Measurements from ENCODE around the gene CDKN2D.
A peak's percentile ranks its signal among the peaks of the same experiment; 100 is the strongest.
"Not testable (repeated sequence)": the region's sequence is repeated elsewhere in the genome, so short reads cannot be mapped to it uniquely, and the experiment has no call there.

Gene CDKN2D

DNA sequence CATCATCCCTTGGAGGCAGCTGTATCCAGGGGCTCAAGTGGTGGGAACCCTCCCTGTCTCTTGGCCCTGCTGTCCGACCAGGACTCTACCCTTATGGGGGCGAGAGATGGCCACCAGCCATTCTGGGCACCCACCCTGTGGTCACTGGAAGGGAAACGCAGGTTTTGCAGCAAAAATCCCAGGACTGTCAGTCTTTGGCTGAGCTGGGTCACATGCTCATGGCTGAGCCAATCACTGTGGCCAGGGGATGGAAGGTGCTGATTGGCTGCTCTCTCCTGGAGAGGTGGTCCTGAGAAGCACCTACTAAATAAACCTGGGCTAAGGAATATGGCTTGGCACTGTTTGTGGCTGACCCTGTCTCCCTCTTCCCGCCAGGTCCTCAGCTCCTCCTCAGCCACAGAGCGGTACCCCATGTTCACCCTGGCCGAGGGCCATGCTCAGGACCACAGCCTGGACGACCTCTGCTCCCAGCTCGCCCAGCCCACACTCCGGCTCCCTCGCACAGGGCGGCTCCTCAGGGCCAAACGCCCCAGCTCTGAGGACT, 16.2 kb downstream of the CDKN2D start:
- peak overlapping the region; percentile 44; the same call in 1 of the 2 replicates for H3K27ac ChIP-seq
- no peaks in the 10 kb centered on the region for H3K27me3 ChIP-seq (ENCODE audit: insufficient read depth, low read depth, severe bottlenecking)
- no peak overlapping the region for H3K4me3 ChIP-seq (ENCODE audit: low read depth, low read length)
- TF ChIP-seq, protein P1, sequence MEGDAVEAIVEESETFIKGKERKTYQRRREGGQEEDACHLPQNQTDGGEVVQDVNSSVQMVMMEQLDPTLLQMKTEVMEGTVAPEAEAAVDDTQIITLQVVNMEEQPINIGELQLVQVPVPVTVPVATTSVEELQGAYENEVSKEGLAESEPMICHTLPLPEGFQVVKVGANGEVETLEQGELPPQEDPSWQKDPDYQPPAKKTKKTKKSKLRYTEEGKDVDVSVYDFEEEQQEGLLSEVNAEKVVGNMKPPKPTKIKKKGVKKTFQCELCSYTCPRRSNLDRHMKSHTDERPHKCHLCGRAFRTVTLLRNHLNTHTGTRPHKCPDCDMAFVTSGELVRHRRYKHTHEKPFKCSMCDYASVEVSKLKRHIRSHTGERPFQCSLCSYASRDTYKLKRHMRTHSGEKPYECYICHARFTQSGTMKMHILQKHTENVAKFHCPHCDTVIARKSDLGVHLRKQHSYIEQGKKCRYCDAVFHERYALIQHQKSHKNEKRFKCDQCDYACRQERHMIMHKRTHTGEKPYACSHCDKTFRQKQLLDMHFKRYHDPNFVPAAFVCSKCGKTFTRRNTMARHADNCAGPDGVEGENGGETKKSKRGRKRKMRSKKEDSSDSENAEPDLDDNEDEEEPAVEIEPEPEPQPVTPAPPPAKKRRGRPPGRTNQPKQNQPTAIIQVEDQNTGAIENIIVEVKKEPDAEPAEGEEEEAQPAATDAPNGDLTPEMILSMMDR (IDR thresholded peaks at IDR 0.05; ENCODE audit: low read depth, low read length): no peak
- H3K36me3 ChIP-seq: peaks cover 97% of the 10 kb centered on the region
- peak; percentile 71 for DNase-seq
- no peaks in the 10 kb centered on the region for H3K9me3 ChIP-seq (ENCODE audit: severe bottlenecking)

DNA sequence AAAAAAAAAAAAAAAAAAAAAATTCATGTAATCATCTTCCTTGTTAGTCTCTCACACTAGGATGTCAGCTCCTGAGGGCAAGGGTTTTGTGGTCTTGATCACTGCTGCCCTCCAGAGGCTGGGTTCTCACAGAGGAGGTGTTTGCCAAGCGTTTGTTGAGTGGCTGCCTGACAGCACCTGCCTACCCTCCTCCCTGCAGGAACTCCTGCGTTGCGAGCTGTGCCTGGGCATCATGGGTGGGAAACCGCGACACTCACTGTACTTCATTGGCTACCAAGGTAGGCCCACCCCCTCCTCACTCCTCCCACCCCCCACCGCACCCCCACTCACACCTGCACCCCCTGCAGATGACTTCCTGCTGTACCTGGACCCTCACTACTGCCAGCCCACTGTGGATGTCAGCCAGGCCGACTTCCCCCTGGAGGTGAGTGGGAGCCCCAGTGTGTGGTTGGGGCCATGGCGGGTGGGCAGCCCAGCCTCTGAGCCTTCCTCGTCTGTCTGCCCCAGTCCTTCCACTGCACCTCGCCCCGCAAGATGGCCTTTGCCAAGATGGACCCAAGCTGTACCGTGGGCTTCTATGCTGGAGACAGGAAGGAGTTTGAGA, 17.0 kb downstream of the CDKN2D start:
- H3K36me3 ChIP-seq: peaks cover 96% of the 10 kb centered on the region
- no peaks in the 10 kb centered on the region for H3K9me3 ChIP-seq (ENCODE audit: severe bottlenecking)
- H3K27me3 ChIP-seq (ENCODE audit: insufficient read depth, low read depth, severe bottlenecking): no peaks in the 10 kb centered on the region
- no peak overlapping the region for H3K4me3 ChIP-seq (ENCODE audit: low read depth, low read length)
- peak; percentile 45 for DNase-seq
- TF ChIP-seq, protein P1 (IDR thresholded peaks at IDR 0.05; ENCODE audit: low read depth, low read length): peak; percentile 37; the same call in 1 of the 2 replicates
- H3K27ac ChIP-seq: peak overlapping the region; percentile 44

DNA sequence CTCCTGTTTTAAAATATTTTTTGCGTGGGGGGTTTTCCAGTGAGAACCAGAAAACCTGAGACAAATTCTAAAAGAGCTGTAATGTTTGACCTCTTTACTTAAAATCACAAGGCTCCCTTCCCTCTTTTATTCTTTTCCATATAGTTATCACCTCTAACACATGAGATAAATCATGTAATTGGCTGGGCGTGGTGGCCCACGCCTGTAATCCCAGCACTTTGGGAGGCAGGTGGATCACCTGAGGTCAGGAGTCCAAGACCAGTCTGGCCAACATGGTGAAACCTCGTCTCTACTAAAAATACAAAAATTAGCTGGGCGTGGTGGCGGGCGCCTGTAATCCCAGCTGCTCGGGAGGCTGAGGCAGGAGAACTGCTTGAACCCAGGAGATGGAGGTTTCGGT, 17.8 kb downstream of the CDKN2D start:
- H3K27me3 ChIP-seq (ENCODE audit: insufficient read depth, low read depth, severe bottlenecking); DNase-seq; H3K27ac ChIP-seq; H3K9me3 ChIP-seq (ENCODE audit: severe bottlenecking); H3K4me3 ChIP-seq (ENCODE audit: low read depth, low read length): not testable (repeated sequence)
- peaks cover 93% of the 10 kb centered on the region for H3K36me3 ChIP-seq

DNA sequence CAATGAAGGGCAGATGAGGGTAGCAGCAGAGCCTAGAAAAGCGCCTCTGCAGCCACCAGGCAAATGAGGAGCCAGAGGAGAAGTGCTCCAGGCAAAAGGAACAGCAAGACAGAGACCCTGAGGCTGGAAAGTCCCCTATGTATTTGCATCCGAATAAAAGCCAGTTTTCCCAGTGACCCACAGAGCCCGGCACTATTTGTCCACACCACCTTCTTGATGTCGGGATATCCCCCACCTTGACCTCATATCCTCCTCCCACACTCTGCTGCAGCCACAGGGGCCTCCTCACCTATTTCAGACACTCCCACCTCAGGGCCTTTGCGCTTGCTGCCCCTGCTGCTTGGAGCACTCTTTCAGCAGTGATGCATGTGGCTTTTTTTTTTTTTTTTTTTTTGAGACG, 18.4 kb downstream of the CDKN2D start:
- Histone ChIP-seq H3K9me3 (ENCODE audit: severe bottlenecking) (no peaks in the 10 kb centered on the region), H3K36me3 (peaks cover 91% of the 10 kb centered on the region), H3K27ac (no peak overlapping the region), H3K27me3 (ENCODE audit: insufficient read depth, low read depth, severe bottlenecking) (no peaks in the 10 kb centered on the region), H3K4me3 (ENCODE audit: low read depth, low read length) (no peak overlapping the region)
- TF ChIP-seq, protein P1 (IDR thresholded peaks at IDR 0.05; ENCODE audit: low read depth, low read length): no peak
- no peak for DNase-seq

DNA sequence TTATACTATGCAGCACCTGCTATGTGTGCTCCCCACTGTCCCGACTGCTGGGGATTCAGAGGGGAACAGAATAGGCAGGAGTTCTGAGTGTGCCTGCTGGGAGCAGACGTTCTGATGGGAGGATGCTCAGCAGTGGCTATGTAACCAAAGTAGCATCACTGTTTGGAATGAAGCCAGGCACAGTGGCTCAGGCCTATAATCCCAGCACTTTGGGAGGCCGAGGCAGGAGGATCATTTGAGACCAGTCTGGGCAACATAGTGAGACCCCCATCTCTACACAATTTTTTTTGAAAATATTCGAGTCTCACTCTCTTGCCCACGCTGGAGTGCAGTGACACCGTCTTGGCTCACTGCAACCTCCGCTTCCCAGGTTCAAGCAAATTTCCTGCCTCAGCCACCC, 19.0 kb downstream of the CDKN2D start:
- Histone ChIP-seq H3K9me3 (ENCODE audit: severe bottlenecking) (no peaks in the 10 kb centered on the region), H3K27me3 (ENCODE audit: insufficient read depth, low read depth, severe bottlenecking) (no peaks in the 10 kb centered on the region), H3K4me3 (ENCODE audit: low read depth, low read length) (no peak overlapping the region), H3K27ac (no peak overlapping the region), H3K36me3 (peaks cover 91% of the 10 kb centered on the region)
- TF ChIP-seq, protein P1 (IDR thresholded peaks at IDR 0.05; ENCODE audit: low read depth, low read length): no peak
- DNase-seq: no peak

DNA sequence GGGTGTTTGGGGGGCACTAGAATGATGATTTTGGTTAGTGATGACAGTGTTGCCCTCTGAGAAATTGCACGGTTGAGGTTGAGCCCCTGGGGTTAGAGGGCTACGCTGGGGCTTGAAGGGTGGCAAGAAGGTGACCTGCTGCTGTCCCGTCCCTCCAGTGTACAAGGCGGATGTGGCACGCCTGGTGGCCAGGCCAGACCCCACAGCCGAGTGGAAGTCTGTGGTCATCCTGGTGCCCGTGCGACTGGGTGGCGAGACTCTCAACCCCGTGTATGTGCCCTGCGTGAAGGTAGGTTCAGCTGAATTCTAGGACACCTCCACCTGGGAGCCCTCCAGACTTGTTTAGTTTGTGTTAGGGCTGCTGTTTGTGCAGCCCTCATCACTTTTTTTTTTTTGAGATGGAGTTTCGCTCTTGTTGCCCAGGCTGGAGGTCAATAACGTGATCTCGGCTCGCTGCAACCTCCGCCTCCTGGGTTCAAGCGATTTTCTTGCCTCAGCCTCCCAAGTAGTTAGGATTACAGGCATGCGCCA, 20.0 kb downstream of the CDKN2D start:
- Histone ChIP-seq H3K4me3 (ENCODE audit: low read depth, low read length) (no peak overlapping the region), H3K27ac (no peak overlapping the region), H3K36me3 (peaks cover 83% of the 10 kb centered on the region), H3K27me3 (ENCODE audit: insufficient read depth, low read depth, severe bottlenecking) (no peaks in the 10 kb centered on the region), H3K9me3 (ENCODE audit: severe bottlenecking) (no peaks in the 10 kb centered on the region)
- TF ChIP-seq, protein P1 (IDR thresholded peaks at IDR 0.05; ENCODE audit: low read depth, low read length): no peak
- no peak for DNase-seq

Data from WERI-Rb-1 (cell line).